Left ventricle myocardium inferior (tissue), 1 donor: Measurements from ENCODE around the gene SLIT3. TPM values are rescaled to one million over a fixed set of nuclear protein-coding genes. Genes with fewer than 3 reads are reported as not detected.

Experiments used
- DNase-seq: peaks from one replicate; pipeline ENCODE4 v3.0.0-alpha.2; 2020
- H3K27ac ChIP-seq: fragments of 200-600 bp; replicated peaks from 2 replicates; pipeline ENCODE4 v1.8.0; 2021
- H3K27me3 ChIP-seq: fragments of 200-600 bp; 2 replicates; pipeline ENCODE4 v1.8.0; 2021; ENCODE audit warnings: low read depth
- H3K36me3 ChIP-seq: fragments of 200-600 bp; 2 replicates; pipeline ENCODE4 v1.8.0; 2021
- H3K4me1 ChIP-seq: fragments of 200-600 bp; 2 replicates; pipeline ENCODE4 v1.8.0; 2021
- H3K4me3 ChIP-seq: fragments of 200-600 bp; 2 replicates; pipeline ENCODE4 v1.8.0; 2021; ENCODE audit warnings: mild to moderate bottlenecking, moderate library complexity
- H3K9me3 ChIP-seq: fragments of 200-600 bp; replicated peaks from 2 replicates; pipeline ENCODE4 v1.8.0; 2021
- CTCF ChIP-seq: fragments of 200-600 bp; IDR thresholded peaks from 2 replicates; pipeline ENCODE4 v1.8.0; 2021; ENCODE audit warnings: antibody characterized with exemption, mild to moderate bottlenecking, borderline replicate concordance
- intact Hi-C: fragments of 100-400 bp; cut with micrococcal nuclease; formaldehyde crosslinking; loops from one replicate; pipeline ENCODE4 v1.11.0; 2022
- total RNA-seq: library from RNA; stranded (reverse); fragmentation: NEBNext Ultra II Directional; extraction: Animal tissue kit (Norgen Biotek cat#: 25700); gene quantifications from one replicate; pipeline ENCODE4 v1.2.1, GENCODE V29; 2021
- donor health status: DM: no; HTN: yes; CAD: no; lungs with severe emphysema.

SLIT3 gene
- total RNA-seq, 1 donor from 2014 or later, result 22.7 TPM

- no peak for TF ChIP-seq CTCF
- Histone ChIP-seq H3K27me3 (no peaks in the 10 kb centered on the region), H3K9me3 (no peaks in the 10 kb centered on the region), H3K36me3 (no peaks in the 10 kb centered on the region), H3K4me1 (peaks cover 29% of the 10 kb centered on the region), H3K4me3 (no peak overlapping the region), H3K27ac (peak overlapping the region; percentile 57)
- peak; percentile 31 for DNase-seq
- intact Hi-C loops, result no loop called here
Observed at GRCh38 chr5:168681556-168682183, 619.3 kb downstream of the SLIT3 start.

- TF ChIP-seq CTCF, result no peak
Observed at GRCh38 chr5:168680395-168680794, 620.5 kb downstream of the SLIT3 start.

GRCh38 chr5:168679515-168679920 is 621.4 kb downstream of the SLIT3 start:
- H3K27ac ChIP-seq, result no peak overlapping the region
- no peaks in the 10 kb centered on the region for H3K36me3 ChIP-seq
- peaks cover 29% of the 10 kb centered on the region for H3K4me1 ChIP-seq
- TF ChIP-seq CTCF, result peak; percentile 93
- no peaks in the 10 kb centered on the region for H3K9me3 ChIP-seq
- no peaks in the 10 kb centered on the region for H3K27me3 ChIP-seq
- peak; percentile 62 for DNase-seq
- H3K4me3 ChIP-seq, result no peak overlapping the region
- intact Hi-C loops, result no loop called here

More at GRCh38 chr5:168680395-168680794, 620.5 kb downstream of the SLIT3 start:
- H3K36me3 ChIP-seq, result no peaks in the 10 kb centered on the region
- H3K27ac ChIP-seq, result peak overlapping the region; percentile 57
- DNase-seq, result no peak
- H3K9me3 ChIP-seq, result no peaks in the 10 kb centered on the region
- H3K4me3 ChIP-seq, result no peak overlapping the region
- peaks cover 29% of the 10 kb centered on the region for H3K4me1 ChIP-seq
- intact Hi-C loops, result no loop called here
- no peaks in the 10 kb centered on the region for H3K27me3 ChIP-seq

GRCh38 chr5:168676501-168676900 is 624.4 kb downstream of the SLIT3 start:
- no peaks in the 10 kb centered on the region for H3K27me3 ChIP-seq
- no peaks in the 10 kb centered on the region for H3K36me3 ChIP-seq
- H3K4me3 ChIP-seq, result no peak overlapping the region
- H3K9me3 ChIP-seq, result no peaks in the 10 kb centered on the region
- intact Hi-C loops, result no loop called here
- TF ChIP-seq CTCF, result no peak
- H3K4me1 ChIP-seq, result peaks cover 21% of the 10 kb centered on the region
- DNase-seq, result no peak
- no peak overlapping the region for H3K27ac ChIP-seq

- intact Hi-C loops, result no loop called here
Observed at GRCh38 chr5:168675883-168676408, 625.0 kb downstream of the SLIT3 start.

More at GRCh38 chr5:168675883-168676408, 625.0 kb downstream of the SLIT3 start:
- Histone ChIP-seq H3K27me3 (no peaks in the 10 kb centered on the region), H3K27ac (no peak overlapping the region), H3K4me3 (no peak overlapping the region), H3K36me3 (no peaks in the 10 kb centered on the region), H3K4me1 (peaks cover 16% of the 10 kb centered on the region), H3K9me3 (no peaks in the 10 kb centered on the region)
- no peak for DNase-seq
- TF ChIP-seq CTCF, result no peak
